K562 (cell line): ENCODE results near the gene HOXC12. TPM values are rescaled to one million over a fixed set of nuclear protein-coding genes. Genes with fewer than 3 reads are reported as not detected.

Experiments
- DDX20 ChIP-seq: fragments of 450-650 bp; IDR thresholded peaks from 2 replicates; pipeline ENCODE4 v1.6.1; 2016; ENCODE audit warnings: missing genetic modification characterization, low read depth, mild to moderate bottlenecking, missing compliant biosample characterization, moderate library complexity
- E2F3 ChIP-seq: fragments of 250-450 bp; sonication (Bioruptor Pico); IDR thresholded peaks from 2 replicates; pipeline ENCODE4 v1.4.0; 2020; ENCODE audit warnings: mild to moderate bottlenecking
- E2F8 ChIP-seq: fragments of 450-650 bp; IDR thresholded peaks from 2 replicates; pipeline ENCODE4 v1.7.1; 2018; ENCODE audit warnings: mild to moderate bottlenecking, low read depth; ENCODE audit not compliant: partially characterized antibody
- FOXJ3 ChIP-seq: sonication (generic); formaldehyde crosslinking; IDR thresholded peaks from 2 replicates; pipeline ENCODE4 v1.4.0; 2020; ENCODE audit warnings: mild to moderate bottlenecking, missing genetic modification reagents
- GABPB2 ChIP-seq: fragments of 250-450 bp; sonication (Bioruptor Pico); conservative IDR thresholded peaks from 2 replicates; pipeline ENCODE4 v1.5.1; 2021; ENCODE audit warnings: mild to moderate bottlenecking
- GTF2E2 ChIP-seq: fragments of 200-800 bp; sonication (Bioruptor generic); IDR thresholded peaks from 2 replicates; pipeline ENCODE4 v1.6.1; 2016; ENCODE audit warnings: missing genetic modification characterization, missing compliant biosample characterization
- KLF10 ChIP-seq: fragments of 250-450 bp; sonication (Bioruptor Pico); IDR thresholded peaks from 2 replicates; pipeline ENCODE4 v1.6.1; 2021; ENCODE audit warnings: matching md5 sums
- MCM5 ChIP-seq: fragments of 450-650 bp; IDR thresholded peaks from 2 replicates; pipeline ENCODE4 v1.6.1; 2016; ENCODE audit warnings: low read depth
- PURB ChIP-seq: sonication (generic); formaldehyde crosslinking; IDR thresholded peaks from 2 replicates; pipeline ENCODE4 v1.9.0; 2021; ENCODE audit warnings: low read depth, mild to moderate bottlenecking, missing genetic modification reagents
- SMARCC2 ChIP-seq: fragments of 450-650 bp; IDR thresholded peaks from 2 replicates; pipeline ENCODE4 v1.6.1; 2017; ENCODE audit warnings: antibody characterized with exemption, moderate library complexity, mild to moderate bottlenecking, low read depth
- SRSF3 ChIP-seq: fragments of 200-400 bp; formaldehyde crosslinking; IDR thresholded peaks from 2 replicates; pipeline ENCODE4 v1.6.1; 2016; ENCODE audit warnings: mild to moderate bottlenecking, low read length, moderate library complexity; ENCODE audit not compliant: insufficient read depth
- TAF15 ChIP-seq: fragments of 200-400 bp; formaldehyde crosslinking; IDR thresholded peaks from 2 replicates; pipeline ENCODE4 v1.6.1; 2017; ENCODE audit warnings: mild to moderate bottlenecking, low read depth, low read length, moderate library complexity
- ZBTB1 ChIP-seq: sonication (generic); formaldehyde crosslinking; IDR thresholded peaks from 2 replicates; pipeline ENCODE4 v1.8.1; 2023; ENCODE audit warnings: missing genetic modification reagents, low read depth, mild to moderate bottlenecking, borderline replicate concordance
- ZNF239 ChIP-seq: fragments of 250-450 bp; sonication (Bioruptor Pico); IDR thresholded peaks from 2 replicates; pipeline ENCODE4 v1.4.0; 2020; ENCODE audit warnings: mild to moderate bottlenecking
- ZNF589 ChIP-seq: fragments of 200-800 bp; sonication (Bioruptor generic); IDR thresholded peaks from 2 replicates; pipeline ENCODE4 v1.6.1; 2016; ENCODE audit warnings: low read depth, missing genetic modification characterization, missing compliant biosample characterization
- ZNF695 ChIP-seq: fragments of 450-650 bp; formaldehyde crosslinking; IDR thresholded peaks from 2 replicates; pipeline ENCODE4 v1.4.0; 2020; ENCODE audit warnings: mild to moderate bottlenecking, moderate library complexity
- polyA plus RNA-seq, 8 experiments: library from polyadenylated mRNA; depleted of rRNA in 4 of 8; stranded (reverse) in 5 of 8; unstranded in 3 of 8; fragments of >200 nt; fragmentation: Nextera tagmentation in 2 of 8; fragmentation: Illumina TruSeq in 1 of 8; extraction: Ambion mirVana in 2 of 8; extraction: Trizol in 1 of 8; gene quantifications; 2 replicates each; pipeline versions ENCODE4 v1.2.1 to v1.2.3, GENCODE V29; 2011 to 2014; ENCODE audit warnings: inconsistent platforms in 1 of 8, missing spikeins in 1 of 8
- total RNA-seq, 7 experiments: library from RNA; depleted of rRNA in 6 of 7; stranded (reverse); fragments of >200 nt in 6 of 7; fragmentation: Illumina TruSeq in 2 of 7; extraction: Trizol in 2 of 7; gene quantifications; 2 replicates each; pipeline versions ENCODE4 v1.2.1 to v1.2.3, GENCODE V29; 2011 to 2021; ENCODE audit warnings: low replicate concordance in 1 of 7
- TF ChIP-seq, protein P1 (sequence below): fragments of 450-650 bp; formaldehyde crosslinking; IDR thresholded peaks from 2 replicates; pipeline ENCODE4 v1.4.0; 2022; ENCODE audit warnings: missing genetic modification characterization
- TF ChIP-seq, protein P2 (sequence below): fragments of 450-650 bp; IDR thresholded peaks from 2 replicates; pipeline ENCODE4 v1.7.0; 2016; ENCODE audit warnings: borderline replicate concordance
- TF ChIP-seq, protein P3 (sequence below), 3 experiments: IDR thresholded peaks in 2 of 3; conservative IDR thresholded peaks in 1 of 3; 2 replicates each; pipeline ENCODE4 v1.5.1; 2011 to 2012; ENCODE audit warnings: low read length in 3 of 3, mild to moderate bottlenecking in 3 of 3, control low read depth in 2 of 3, improper control_type of control experiment in 1 of 3, inconsistent platforms in 1 of 3, low read depth in 1 of 3, mixed read lengths in 1 of 3, moderate library complexity in 1 of 3; ENCODE audit not compliant: insufficient read depth in 2 of 3
- TF ChIP-seq, protein P4 (sequence below): fragments of 450-650 bp; formaldehyde crosslinking; conservative IDR thresholded peaks from 2 replicates; pipeline ENCODE4 v1.4.0; 2022; ENCODE audit warnings: mild to moderate bottlenecking, missing genetic modification characterization

HOXC12 gene
- total and polyA plus RNA-seq, 9 of the 15 experiments (the other 6 are each of a cell fraction or from before 2014, with no cell fraction given) = 0.04 to 0.36 (median 0.11) TPM; not detected in 1

GRCh38 chr12:53999559-54000115 lies 44.9 kb downstream of the HOXC12 start (continued):
- TF ChIP-seq MCM5 = no peak
- TF ChIP-seq SRSF3 = 0 out of 2 replicates have a peak, but pooled peaks have one; percentile 51
- no peak for TF ChIP-seq ZNF695
- no peak for TF ChIP-seq E2F3
- TF ChIP-seq TAF15 = no peak
- TF ChIP-seq, protein P1, sequence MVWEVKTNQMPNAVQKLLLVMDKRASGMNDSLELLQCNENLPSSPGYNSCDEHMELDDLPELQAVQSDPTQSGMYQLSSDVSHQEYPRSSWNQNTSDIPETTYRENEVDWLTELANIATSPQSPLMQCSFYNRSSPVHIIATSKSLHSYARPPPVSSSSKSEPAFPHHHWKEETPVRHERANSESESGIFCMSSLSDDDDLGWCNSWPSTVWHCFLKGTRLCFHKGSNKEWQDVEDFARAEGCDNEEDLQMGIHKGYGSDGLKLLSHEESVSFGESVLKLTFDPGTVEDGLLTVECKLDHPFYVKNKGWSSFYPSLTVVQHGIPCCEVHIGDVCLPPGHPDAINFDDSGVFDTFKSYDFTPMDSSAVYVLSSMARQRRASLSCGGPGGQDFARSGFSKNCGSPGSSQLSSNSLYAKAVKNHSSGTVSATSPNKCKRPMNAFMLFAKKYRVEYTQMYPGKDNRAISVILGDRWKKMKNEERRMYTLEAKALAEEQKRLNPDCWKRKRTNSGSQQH (CRISPR knock-in tag) = no peak
- TF ChIP-seq, protein P2, sequence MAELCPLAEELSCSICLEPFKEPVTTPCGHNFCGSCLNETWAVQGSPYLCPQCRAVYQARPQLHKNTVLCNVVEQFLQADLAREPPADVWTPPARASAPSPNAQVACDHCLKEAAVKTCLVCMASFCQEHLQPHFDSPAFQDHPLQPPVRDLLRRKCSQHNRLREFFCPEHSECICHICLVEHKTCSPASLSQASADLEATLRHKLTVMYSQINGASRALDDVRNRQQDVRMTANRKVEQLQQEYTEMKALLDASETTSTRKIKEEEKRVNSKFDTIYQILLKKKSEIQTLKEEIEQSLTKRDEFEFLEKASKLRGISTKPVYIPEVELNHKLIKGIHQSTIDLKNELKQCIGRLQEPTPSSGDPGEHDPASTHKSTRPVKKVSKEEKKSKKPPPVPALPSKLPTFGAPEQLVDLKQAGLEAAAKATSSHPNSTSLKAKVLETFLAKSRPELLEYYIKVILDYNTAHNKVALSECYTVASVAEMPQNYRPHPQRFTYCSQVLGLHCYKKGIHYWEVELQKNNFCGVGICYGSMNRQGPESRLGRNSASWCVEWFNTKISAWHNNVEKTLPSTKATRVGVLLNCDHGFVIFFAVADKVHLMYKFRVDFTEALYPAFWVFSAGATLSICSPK = no peak
- TF ChIP-seq SMARCC2 = no peak
- no peak for TF ChIP-seq ZBTB1 (CRISPR knock-in tag)
- no peak for TF ChIP-seq FOXJ3 (CRISPR knock-in tag)
- no peak for TF ChIP-seq ZNF239 (CRISPR knock-in tag)
- no peak for TF ChIP-seq PURB (CRISPR knock-in tag)
- TF ChIP-seq KLF10 (CRISPR knock-in tag) = no peak
- TF ChIP-seq, protein P3, sequence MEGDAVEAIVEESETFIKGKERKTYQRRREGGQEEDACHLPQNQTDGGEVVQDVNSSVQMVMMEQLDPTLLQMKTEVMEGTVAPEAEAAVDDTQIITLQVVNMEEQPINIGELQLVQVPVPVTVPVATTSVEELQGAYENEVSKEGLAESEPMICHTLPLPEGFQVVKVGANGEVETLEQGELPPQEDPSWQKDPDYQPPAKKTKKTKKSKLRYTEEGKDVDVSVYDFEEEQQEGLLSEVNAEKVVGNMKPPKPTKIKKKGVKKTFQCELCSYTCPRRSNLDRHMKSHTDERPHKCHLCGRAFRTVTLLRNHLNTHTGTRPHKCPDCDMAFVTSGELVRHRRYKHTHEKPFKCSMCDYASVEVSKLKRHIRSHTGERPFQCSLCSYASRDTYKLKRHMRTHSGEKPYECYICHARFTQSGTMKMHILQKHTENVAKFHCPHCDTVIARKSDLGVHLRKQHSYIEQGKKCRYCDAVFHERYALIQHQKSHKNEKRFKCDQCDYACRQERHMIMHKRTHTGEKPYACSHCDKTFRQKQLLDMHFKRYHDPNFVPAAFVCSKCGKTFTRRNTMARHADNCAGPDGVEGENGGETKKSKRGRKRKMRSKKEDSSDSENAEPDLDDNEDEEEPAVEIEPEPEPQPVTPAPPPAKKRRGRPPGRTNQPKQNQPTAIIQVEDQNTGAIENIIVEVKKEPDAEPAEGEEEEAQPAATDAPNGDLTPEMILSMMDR (IDR thresholded peaks at IDR 0.05 in 2 of 3, conservative IDR thresholded peaks at IDR 0.05 in 1 of 3; ENCODE audit: insufficient read depth in 2 of 3, low read depth in 1 of 3, low read length in 3 of 3) = no peak
- TF ChIP-seq GTF2E2 (tag) = no peak; the same call in 1 of the 2 replicates
- TF ChIP-seq, protein P4, sequence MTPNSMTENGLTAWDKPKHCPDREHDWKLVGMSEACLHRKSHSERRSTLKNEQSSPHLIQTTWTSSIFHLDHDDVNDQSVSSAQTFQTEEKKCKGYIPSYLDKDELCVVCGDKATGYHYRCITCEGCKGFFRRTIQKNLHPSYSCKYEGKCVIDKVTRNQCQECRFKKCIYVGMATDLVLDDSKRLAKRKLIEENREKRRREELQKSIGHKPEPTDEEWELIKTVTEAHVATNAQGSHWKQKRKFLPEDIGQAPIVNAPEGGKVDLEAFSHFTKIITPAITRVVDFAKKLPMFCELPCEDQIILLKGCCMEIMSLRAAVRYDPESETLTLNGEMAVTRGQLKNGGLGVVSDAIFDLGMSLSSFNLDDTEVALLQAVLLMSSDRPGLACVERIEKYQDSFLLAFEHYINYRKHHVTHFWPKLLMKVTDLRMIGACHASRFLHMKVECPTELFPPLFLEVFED (CRISPR knock-in tag) = no peak
- TF ChIP-seq ZNF589 (CRISPR knock-in tag) = no peak
- no peak for TF ChIP-seq E2F8
- TF ChIP-seq GABPB2 (CRISPR knock-in tag) = no peak
- TF ChIP-seq DDX20 (tag) = no peak
